ENCODE data around the gene PJA1. TPM values are rescaled to one million over a fixed set of nuclear protein-coding genes. Genes with fewer than 3 reads are reported as not detected.

PJA1 gene
- total and polyA plus RNA-seq, 7 donors: 3.5 to 13.4 (median 7.4) TPM

- Histone ChIP-seq H3K9me3 (no peaks in the 10 kb centered on the region), H3K27ac (no peak overlapping the region), H3K4me3 (no peak overlapping the region), H3K27me3 (ENCODE audit: insufficient read depth in 3 of 3, low read length in 2 of 3) (no peaks in the 10 kb centered on the region), H3K36me3 (ENCODE audit: insufficient read depth in 1 of 2, low read depth in 1 of 2) (no peaks in the 10 kb centered on the region), H3K4me1 (no peaks in the 10 kb centered on the region)
- TF ChIP-seq CTCF (IDR thresholded peaks at IDR 0.05): no peak
- intact Hi-C loops (cut with DNase I): no loop called here
- no peak for DNase-seq
- ATAC-seq: no peak
- WGBS, 3 donors: 85 to 94% (median 91%) methylated on average over 10 of the region's 10 CpGs
Observed at GRCh38 chrX:69139516-69139915, 25.7 kb downstream of the PJA1 start.

- no peak overlapping the region for H3K27ac ChIP-seq
- no peaks in the 10 kb centered on the region for H3K36me3 ChIP-seq (ENCODE audit: insufficient read depth in 1 of 2, low read depth in 1 of 2)
- TF ChIP-seq CTCF (IDR thresholded peaks at IDR 0.05): no peak
- 60 to 70% (median 63%) methylated on average over 3 of the region's 3 CpGs for WGBS, 3 donors
- H3K4me3 ChIP-seq: no peak overlapping the region
- H3K9me3 ChIP-seq: no peaks in the 10 kb centered on the region
- H3K27me3 ChIP-seq (ENCODE audit: insufficient read depth in 3 of 3, low read length in 2 of 3): peaks cover 0 to 6% (median 0%) of the 10 kb centered on the region in 3 donors
- no peak for DNase-seq
- intact Hi-C loops (cut with DNase I): no loop called here
- H3K4me1 ChIP-seq: no peaks in the 10 kb centered on the region
- no peak for ATAC-seq
Observed at GRCh38 chrX:69138512-69138911, 26.7 kb downstream of the PJA1 start.

DNA sequence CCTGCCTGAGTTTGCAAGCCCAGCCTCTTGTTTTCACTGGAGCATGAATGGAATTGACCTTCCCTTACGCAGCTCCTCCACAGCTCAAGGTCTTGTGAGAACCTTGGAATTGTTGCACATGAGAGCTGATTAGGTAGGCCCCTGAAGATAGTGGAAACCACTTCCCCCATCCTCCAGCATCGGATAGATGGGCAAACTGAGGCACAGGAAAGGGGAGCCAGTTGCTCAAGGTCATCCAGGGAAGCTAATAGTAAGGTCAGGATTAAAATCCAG lies 27.2 kb downstream of the PJA1 start:
- DNase-seq (no peak), ATAC-seq (no peak)
- H3K36me3 ChIP-seq (ENCODE audit: insufficient read depth in 1 of 2, low read depth in 1 of 2): no peaks in the 10 kb centered on the region
- WGBS, 3 donors: 76 to 87% (median 80%) methylated on average over 2 of the region's 2 CpGs
- no peak for TF ChIP-seq CTCF (IDR thresholded peaks at IDR 0.05)
- intact Hi-C loops (cut with DNase I): no loop called here
- H3K27me3 ChIP-seq (ENCODE audit: insufficient read depth in 3 of 3, low read length in 2 of 3): peaks cover 0 to 11% (median 0%) of the 10 kb centered on the region in 3 donors
- no peak overlapping the region for H3K4me3 ChIP-seq
- no peak overlapping the region for H3K27ac ChIP-seq
- H3K9me3 ChIP-seq: no peaks in the 10 kb centered on the region
- H3K4me1 ChIP-seq: no peaks in the 10 kb centered on the region

DNA sequence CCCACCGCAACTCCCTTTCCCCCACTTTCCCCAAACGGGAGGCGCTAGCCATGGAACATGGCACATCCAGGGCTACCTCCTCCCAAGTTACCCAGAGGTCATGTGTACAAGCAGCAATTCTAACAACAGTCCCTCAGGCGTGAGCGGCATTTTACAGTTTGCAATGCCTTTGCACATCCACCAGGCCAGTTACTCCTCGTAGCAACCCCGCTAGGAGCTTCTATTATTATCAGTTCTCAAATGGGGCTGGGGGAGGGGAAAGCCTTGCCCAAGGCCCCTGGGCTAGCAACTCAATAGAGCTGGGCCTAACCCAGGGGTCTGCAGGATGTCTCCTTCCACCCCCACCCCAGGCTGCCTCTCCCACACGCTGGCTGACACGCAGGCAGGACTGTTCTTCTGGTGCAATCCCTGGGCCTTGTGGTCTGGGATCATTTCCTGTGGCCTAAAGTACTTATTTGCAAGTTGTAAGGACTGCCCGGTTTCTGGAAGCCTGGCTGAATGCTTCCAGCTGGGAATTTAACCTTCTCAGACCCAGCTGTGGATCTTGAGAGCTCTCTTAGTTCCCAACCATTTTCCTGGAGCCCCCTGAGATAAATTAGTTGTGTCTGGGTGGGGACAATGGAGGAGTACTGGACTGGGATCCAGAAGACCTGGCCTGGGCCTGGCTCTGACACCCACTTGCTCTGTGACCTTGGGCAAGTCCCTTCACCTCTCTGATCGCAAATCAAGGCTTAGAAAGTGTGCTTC lies 27.7 kb downstream of the PJA1 start:
- no peaks in the 10 kb centered on the region for H3K9me3 ChIP-seq
- H3K36me3 ChIP-seq (ENCODE audit: insufficient read depth in 1 of 2, low read depth in 1 of 2): no peaks in the 10 kb centered on the region
- H3K27me3 ChIP-seq (ENCODE audit: insufficient read depth in 3 of 3, low read length in 2 of 3): peaks cover 0 to 16% (median 0%) of the 10 kb centered on the region in 3 donors
- peak overlapping the region; percentile 47 for H3K4me3 ChIP-seq
- peak in 2 of 4 donors; percentile 40 to 42 for ATAC-seq
- intact Hi-C loops (cut with DNase I): no loop called here
- no peaks in the 10 kb centered on the region for H3K4me1 ChIP-seq
- DNase-seq: no peak
- no peak for TF ChIP-seq CTCF (IDR thresholded peaks at IDR 0.05)
- WGBS, 3 donors: 45 to 64% (median 55%) methylated on average over 11 of the region's 11 CpGs
- H3K27ac ChIP-seq: peak overlapping the region; percentile 4
